H9 (cell line): Measurements from ENCODE around the gene TMEM131. TPM values are rescaled to one million over a fixed set of nuclear protein-coding genes. Genes with fewer than 3 reads are reported as not detected.

Source experiments
- DNase-seq: peaks from one replicate; pipeline ENCODE4 v3.0.0-alpha.2; 2017
- H2AFZ ChIP-seq: one replicate; pipeline ENCODE4 v1.6.1; 2013; ENCODE audit warnings: mild to moderate bottlenecking, low read length, control low read depth, moderate library complexity
- H2AK5ac ChIP-seq: 2 replicates; pipeline ENCODE4 v1.6.1; 2013; ENCODE audit warnings: low read length, control low read depth, mixed read lengths; ENCODE audit not compliant: insufficient read length
- H2BK120ac ChIP-seq: one replicate; pipeline ENCODE4 v1.6.1; 2013; ENCODE audit warnings: low read depth, mild to moderate bottlenecking, low read length, control low read depth, inconsistent platforms; ENCODE audit not compliant: poor library complexity, severe bottlenecking
- H2BK12ac ChIP-seq: 2 replicates; pipeline ENCODE4 v1.6.1; 2013; ENCODE audit warnings: low read length, control low read depth, mixed read lengths, low read depth; ENCODE audit not compliant: insufficient read length
- H2BK15ac ChIP-seq: 2 replicates; pipeline ENCODE4 v1.6.1; 2013; ENCODE audit warnings: low read depth, low read length, control low read depth
- H2BK20ac ChIP-seq: one replicate; pipeline ENCODE4 v1.6.1; 2013; ENCODE audit warnings: low read depth, mild to moderate bottlenecking, low read length, control low read depth, inconsistent platforms; ENCODE audit not compliant: poor library complexity, severe bottlenecking
- H2BK5ac ChIP-seq: 2 replicates; pipeline ENCODE4 v1.6.1; 2013; ENCODE audit warnings: low read length, control low read depth, mixed read lengths; ENCODE audit not compliant: insufficient read length
- H3K14ac ChIP-seq: 2 replicates; pipeline ENCODE4 v1.6.1; 2013; ENCODE audit warnings: low read length, control low read depth; ENCODE audit not compliant: insufficient read depth
- H3K18ac ChIP-seq: 2 replicates; pipeline ENCODE4 v1.6.1; 2013; ENCODE audit warnings: low read depth, mild to moderate bottlenecking, mixed read lengths, low read length, control low read depth; ENCODE audit not compliant: insufficient read length
- H3K23ac ChIP-seq: 2 replicates; pipeline ENCODE4 v1.6.1; 2013; ENCODE audit warnings: low read length, control low read depth, mixed read lengths, low read depth; ENCODE audit not compliant: insufficient read length
- H3K23me2 ChIP-seq: 2 replicates; pipeline ENCODE4 v1.6.1; 2013; ENCODE audit warnings: low read depth, mild to moderate bottlenecking, mixed read lengths, low read length, control low read depth; ENCODE audit not compliant: insufficient read length, poor library complexity, severe bottlenecking
- H3K27ac ChIP-seq: 2 replicates; pipeline ENCODE4 v1.5.1; 2013; ENCODE audit warnings: low read length, control low read depth, mixed read lengths, low read depth; ENCODE audit not compliant: insufficient read length
- H3K27me3 ChIP-seq: 2 replicates; pipeline ENCODE4 v1.6.1; 2013; ENCODE audit warnings: low read length, control low read depth, inconsistent platforms; ENCODE audit not compliant: insufficient read depth
- H3K4ac ChIP-seq: 2 replicates; pipeline ENCODE4 v1.6.1; 2013; ENCODE audit warnings: low read depth, mild to moderate bottlenecking, control low read depth, inconsistent platforms, low read length, moderate library complexity
- H3K4me1 ChIP-seq: 2 replicates; pipeline ENCODE4 v1.6.1; 2013; ENCODE audit warnings: low read length, control low read depth, inconsistent platforms; ENCODE audit not compliant: insufficient read depth
- H3K4me2 ChIP-seq: 2 replicates; pipeline ENCODE4 v1.6.1; 2013; ENCODE audit warnings: low read length, control low read depth, mixed read lengths; ENCODE audit not compliant: insufficient read length, insufficient read depth
- H3K56ac ChIP-seq: 2 replicates; pipeline ENCODE4 v1.6.1; 2013; ENCODE audit warnings: low read depth, mild to moderate bottlenecking, mixed read lengths, low read length, control low read depth; ENCODE audit not compliant: insufficient read length
- H3K79me1 ChIP-seq: 2 replicates; pipeline ENCODE4 v1.6.1; 2013; ENCODE audit warnings: low read depth, mild to moderate bottlenecking, moderate library complexity, low read length, control low read depth, inconsistent platforms; ENCODE audit not compliant: insufficient read depth, poor library complexity, severe bottlenecking
- H3K79me2 ChIP-seq: 2 replicates; pipeline ENCODE4 v1.6.1; 2013; ENCODE audit warnings: low read length, control low read depth, inconsistent platforms; ENCODE audit not compliant: insufficient read depth
- H3K9ac ChIP-seq: 2 replicates; pipeline ENCODE4 v1.6.1; 2013; ENCODE audit warnings: low read length, control low read depth, mixed read lengths; ENCODE audit not compliant: insufficient read length; ENCODE audit errors: extremely low read depth
- H3K9me3 ChIP-seq: one replicate; pipeline ENCODE4 v1.6.1; 2013; ENCODE audit warnings: low read depth, low read length, inconsistent platforms; ENCODE audit not compliant: control insufficient read depth
- H3T11ph ChIP-seq: one replicate; pipeline ENCODE4 v1.6.1; 2013; ENCODE audit warnings: mild to moderate bottlenecking, low read length, control low read depth, inconsistent platforms
- H4K20me1 ChIP-seq: one replicate; pipeline ENCODE4 v1.6.1; 2013; ENCODE audit not compliant: control insufficient read depth, insufficient read length, insufficient read depth
- H4K5ac ChIP-seq: 2 replicates; pipeline ENCODE4 v1.6.1; 2013; ENCODE audit warnings: low read depth, mild to moderate bottlenecking, mixed read lengths, low read length, control low read depth; ENCODE audit not compliant: insufficient read length
- H4K8ac ChIP-seq: replicated peaks from 2 replicates; pipeline ENCODE4 v1.6.1; 2013; ENCODE audit warnings: low read length, control low read depth, mixed read lengths, low read depth; ENCODE audit not compliant: insufficient read length
- H4K91ac ChIP-seq: 2 replicates; pipeline ENCODE4 v1.6.1; 2013; ENCODE audit warnings: low read depth, mild to moderate bottlenecking, moderate library complexity, mixed read lengths, low read length, control low read depth; ENCODE audit not compliant: insufficient read length
- H3K27ac Mint-ChIP-seq, 3 experiments: 2 replicates in 2 of 3; 3 replicates in 1 of 3; pipeline ENCODE4 v1.8.0; 2020 to 2021; ENCODE audit warnings: mixed read lengths in 3 of 3, mild to moderate bottlenecking in 1 of 3, moderate library complexity in 1 of 3
- H3K27me3 Mint-ChIP-seq: 2 replicates; pipeline ENCODE4 v1.8.0; 2021; ENCODE audit warnings: low read depth, mild to moderate bottlenecking, moderate library complexity, mixed read lengths
- H3K36me3 Mint-ChIP-seq, 3 experiments: 2 replicates in 2 of 3; 3 replicates in 1 of 3; pipeline ENCODE4 v1.8.0; 2020 to 2021; ENCODE audit warnings: low read depth in 3 of 3, mixed read lengths in 3 of 3; ENCODE audit not compliant: insufficient read depth in 1 of 3
- H3K4me1 Mint-ChIP-seq, 2 experiments: 2 replicates each; pipeline ENCODE4 v1.8.0; 2020; ENCODE audit warnings: mixed read lengths in 2 of 2
- H3K4me3 Mint-ChIP-seq, 2 experiments: 2 replicates in 1 of 2; 3 replicates in 1 of 2; pipeline ENCODE4 v1.8.0; 2020 to 2021; ENCODE audit warnings: mild to moderate bottlenecking in 2 of 2, mixed read lengths in 2 of 2, moderate library complexity in 1 of 2
- H3K9me3 Mint-ChIP-seq, 2 experiments: 2 replicates in 1 of 2; 3 replicates in 1 of 2; pipeline ENCODE4 v1.8.0; 2020; ENCODE audit warnings: mild to moderate bottlenecking in 2 of 2, mixed read lengths in 2 of 2, moderate library complexity in 1 of 2
- CTCF ChIP-seq: fragments of 200-600 bp; sonication (generic); conservative IDR thresholded peaks from 3 replicates; pipeline ENCODE4 v1.8.0; 2021; ENCODE audit warnings: antibody characterized with exemption, mild to moderate bottlenecking
- WGBS: extraction: QIAGEN DNeasy Blood & Tissue Kit; methylation state at CpG from one replicate; pipeline ENCODE4 v1.1.7; 2013; ENCODE audit warnings: missing lambda C conversion rate, low lambda C conversion rate, mixed read lengths; ENCODE audit not compliant: insufficient read length; ENCODE audit errors: extremely low coverage; 5-methylcytosine and 5-hydroxymethylcytosine counted together
- total RNA-seq: library from RNA; stranded (reverse); gene quantifications from 2 replicates; pipeline ENCODE4 v1.2.1, GENCODE V29; 2021

Gene TMEM131
- total RNA-seq, 1 experiment from 2014 or later: 20.9 TPM

DNA sequence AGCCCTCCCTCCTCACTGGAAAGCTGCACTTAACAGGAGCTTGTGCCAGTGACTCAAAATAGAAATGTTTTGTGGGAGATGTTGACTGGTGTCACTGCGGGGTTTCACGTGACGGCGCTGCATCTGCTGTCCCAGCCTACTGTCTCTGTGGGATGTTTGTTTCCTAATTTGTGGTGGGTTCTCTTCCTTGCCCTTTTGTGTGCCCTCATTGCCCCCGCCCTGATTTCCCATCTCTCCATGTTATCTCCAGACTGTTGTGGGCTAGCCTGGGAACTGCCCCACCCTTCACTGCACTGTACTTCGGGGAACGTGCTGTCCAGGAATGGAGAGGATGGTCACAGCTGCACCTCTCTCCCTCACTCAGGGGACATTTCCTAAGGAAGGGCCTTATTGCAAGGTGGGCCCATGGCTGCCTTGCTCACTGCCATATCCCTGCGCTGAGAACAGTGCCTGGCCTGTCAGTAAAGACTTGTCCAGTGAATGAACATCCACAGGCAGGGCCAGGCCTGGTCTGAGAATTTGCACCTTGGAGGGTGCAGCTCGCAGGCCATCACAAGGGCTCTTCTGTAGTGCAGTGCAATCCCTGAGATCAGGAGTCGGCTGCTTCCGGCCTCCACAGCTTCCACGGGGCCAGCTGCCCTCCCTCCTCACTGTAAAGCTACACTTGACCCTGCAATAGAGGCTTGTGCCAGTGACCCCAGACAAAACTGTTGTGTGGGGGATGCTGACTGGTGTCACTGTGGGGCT is 264.3 kb downstream of the TMEM131 start:
- Histone ChIP-seq H4K8ac (no peak overlapping the region), H3K9ac (no peak overlapping the region), H3K9me3 (no peaks in the 10 kb centered on the region), H2BK20ac (no peak overlapping the region), H4K20me1 (no peaks in the 10 kb centered on the region), H3K27me3 (no peaks in the 10 kb centered on the region), H2AFZ (no peak overlapping the region), H2AK5ac (no peak overlapping the region), H3K23ac (no peak overlapping the region), H4K91ac (no peak overlapping the region), H3K79me2 (no peaks in the 10 kb centered on the region), H3K4me1 (no peaks in the 10 kb centered on the region), H4K5ac (no peak overlapping the region), H2BK12ac (no peak overlapping the region), H2BK120ac (no peak overlapping the region), H3K27ac (no peak overlapping the region), H3K23me2 (no peaks in the 10 kb centered on the region), H3K4me2 (no peak overlapping the region), H3K4ac (no peak overlapping the region), H3T11ph (no peak overlapping the region), H2BK5ac (no peak overlapping the region), H3K56ac (no peak overlapping the region), H3K18ac (no peak overlapping the region), H2BK15ac (no peak overlapping the region), H3K79me1 (no peaks in the 10 kb centered on the region), H3K14ac (no peak overlapping the region; the same call in 1 of the 2 replicates)
- peaks cover 0 to 2% of the 10 kb centered on the region in 2 experiments; a peak in 3 of 5 replicates for H3K9me3 Mint-ChIP-seq
- no peaks in the 10 kb centered on the region; a peak in 1 of 7 replicates for H3K36me3 Mint-ChIP-seq
- no CpG with 5 or more reads among the region's 12 CpGs for WGBS
- DNase-seq: no peak
- H3K27me3 Mint-ChIP-seq: no peaks in the 10 kb centered on the region; the same call in 1 of the 2 replicates
- no peak overlapping the region for H3K4me3 Mint-ChIP-seq
- H3K27ac Mint-ChIP-seq: no peak overlapping the region
- TF ChIP-seq CTCF: no peak
- no peaks in the 10 kb centered on the region for H3K4me1 Mint-ChIP-seq
